ENCODE measurements around the gene R3HDM2. TPM values are rescaled to one million over a fixed set of nuclear protein-coding genes. Genes with fewer than 3 reads are reported as not detected.

Gene R3HDM2
- total and polyA plus RNA-seq, 2 of the 13 experiments (the other 11 are each of a cell fraction or from before 2014, with no cell fraction given): 11.1 to 23.5 TPM

GRCh38 chr12:57224973-57225679 lies 205.7 kb downstream of the R3HDM2 start:
- Histone ChIP-seq H3K4me3 (replicated peaks in 1 of 3; ENCODE audit: insufficient read depth in 1 of 3, low read depth in 2 of 3, low read length in 3 of 3) (peak overlapping the region in 1 of 3 experiments; percentile 23; a peak in 1 of 6 replicates), H3K4me1 (ENCODE audit: insufficient read depth, low read length) (peaks cover 64% of the 10 kb centered on the region), H3K27ac (ENCODE audit: extremely low read length, insufficient read depth, low read length) (no peak overlapping the region), H4K20me1 (ENCODE audit: insufficient read depth, low read length) (no peaks in the 10 kb centered on the region), H3K79me2 (ENCODE audit: insufficient read depth, low read length) (peaks cover 14% of the 10 kb centered on the region), H3K27me3 (ENCODE audit: control insufficient read depth in 1 of 2, insufficient read depth in 2 of 2, low read length in 2 of 2) (peaks cover 6 to 62% of the 10 kb centered on the region in 2 experiments; a peak in 4 of 5 replicates), H3K9ac (ENCODE audit: insufficient read depth, low read depth, low read length) (no peak overlapping the region), H3K36me3 (replicated peaks in 1 of 2; ENCODE audit: control insufficient read depth in 1 of 2, insufficient read depth in 2 of 2, low read length in 2 of 2) (no peaks in the 10 kb centered on the region), H2AFZ (ENCODE audit: low read length) (no peak overlapping the region), H3K9me3 (ENCODE audit: low read length) (no peaks in the 10 kb centered on the region), H3K4me2 (ENCODE audit: low read depth, low read length) (peak overlapping the region; percentile 57; the same call in 1 of the 2 replicates)
- no peak for DNase-seq (ENCODE audit: low spot score)
- intact Hi-C loops (cut with micrococcal nuclease; ENCODE audit: unreplicated experiment) (loop anchor here (2.0 kb wide), 1 partner anchor 14 kb away; no protein-coding TSS in a partner anchor), in situ Hi-C loops (cut with HindIII; ENCODE audit: extremely low pct_ligation_motif_present, low pct_unique_long_range_greater_than_20kb) (no loop called here)
- no peak for FAIRE-seq
- no TSS peak for BruUV-seq (replicated peaks)
- ATAC-seq: peak; percentile 76
- POLR2A ChIA-PET: interaction anchor here (0.6 to 1.4 kb wide), 4 partner anchors 10 to 75 kb away, joined by 3 to 6 read pairs (median 4); no protein-coding TSS in a partner anchor
- WGBS (ENCODE audit: low lambda C conversion rate): 50% methylated on average over 21 of the region's 61 CpGs
- CTCF ChIA-PET (ENCODE audit: low intra/inter-chr PET ratio, low total read pairs): interaction anchor here (0.8 to 8.7 kb wide), 4 partner anchors 9 to 18 kb away, joined by 3 to 87 read pairs (median 7); partner anchors contain the start of gene NXPH4
- TF ChIP-seq NFIC (IDR thresholded peaks at IDR 0.05; ENCODE audit: low read length) (no peak), TCF7 (IDR thresholded peaks at IDR 0.05; ENCODE audit: low read depth) (no peak), ATAD3A (CRISPR knock-in tag; IDR thresholded peaks at IDR 0.05) (no peak), CREBL2 (CRISPR knock-in tag; IDR thresholded peaks at IDR 0.05; ENCODE audit: borderline replicate concordance) (no peak), FOXP4 (CRISPR knock-in tag; IDR thresholded peaks at IDR 0.05) (no peak), MAFG (CRISPR knock-in tag; IDR thresholded peaks at IDR 0.05) (no peak), ZNF510 (CRISPR knock-in tag; IDR thresholded peaks at IDR 0.05; ENCODE audit: low read depth) (no peak), NR1H2 (CRISPR knock-in tag; IDR thresholded peaks at IDR 0.05; ENCODE audit: borderline replicate concordance, low read depth) (no peak), ZNF629 (CRISPR knock-in tag; conservative IDR thresholded peaks at IDR 0.05) (no peak), ZNF660 (CRISPR knock-in tag; IDR thresholded peaks at IDR 0.05; ENCODE audit: borderline replicate concordance, low read depth) (no peak), ESRRA (CRISPR knock-in tag; IDR thresholded peaks at IDR 0.05; ENCODE audit: low read depth) (no peak), ZFP36L1 (CRISPR knock-in tag; IDR thresholded peaks at IDR 0.05) (no peak), NFKB2 (CRISPR knock-in tag; IDR thresholded peaks at IDR 0.05; ENCODE audit: borderline replicate concordance) (no peak; the same call in 1 of the 2 replicates), KAT8 (CRISPR knock-in tag; IDR thresholded peaks at IDR 0.05) (no peak)
- TF ChIP-seq, protein P1, sequence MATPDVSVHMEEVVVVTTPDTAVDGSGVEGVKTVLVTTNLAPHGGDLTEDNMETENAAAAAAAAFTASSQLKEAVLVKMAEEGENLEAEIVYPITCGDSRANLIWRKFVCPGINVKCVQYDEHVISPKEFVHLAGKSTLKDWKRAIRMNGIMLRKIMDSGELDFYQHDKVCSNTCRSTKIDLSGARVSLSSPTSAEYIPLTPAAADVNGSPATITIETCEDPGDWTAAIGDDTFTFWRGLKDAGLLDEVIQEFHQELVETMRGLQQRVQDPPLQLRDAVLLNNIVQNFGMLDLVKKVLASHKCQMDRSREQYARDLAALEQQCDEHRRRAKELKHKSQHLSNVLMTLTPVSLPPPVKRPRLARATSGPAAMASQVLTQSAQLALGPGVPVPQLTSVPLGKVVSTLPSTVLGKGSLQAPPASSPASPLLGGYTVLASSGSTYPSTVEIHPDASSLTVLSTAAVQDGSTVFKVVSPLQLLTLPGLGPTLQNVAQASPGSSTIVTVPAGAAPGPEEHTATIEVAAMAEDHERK (CRISPR knock-in tag; IDR thresholded peaks at IDR 0.05; ENCODE audit: low read depth): no peak
